ENCODE data around the gene LINC01488. TPM values are rescaled to one million over a fixed set of nuclear protein-coding genes. Genes with fewer than 3 reads are reported as not detected.

The LINC01488 gene
- polyA plus RNA-seq, 1 of the 3 experiments (the other 2 are of a cell fraction), result not detected

DNA sequence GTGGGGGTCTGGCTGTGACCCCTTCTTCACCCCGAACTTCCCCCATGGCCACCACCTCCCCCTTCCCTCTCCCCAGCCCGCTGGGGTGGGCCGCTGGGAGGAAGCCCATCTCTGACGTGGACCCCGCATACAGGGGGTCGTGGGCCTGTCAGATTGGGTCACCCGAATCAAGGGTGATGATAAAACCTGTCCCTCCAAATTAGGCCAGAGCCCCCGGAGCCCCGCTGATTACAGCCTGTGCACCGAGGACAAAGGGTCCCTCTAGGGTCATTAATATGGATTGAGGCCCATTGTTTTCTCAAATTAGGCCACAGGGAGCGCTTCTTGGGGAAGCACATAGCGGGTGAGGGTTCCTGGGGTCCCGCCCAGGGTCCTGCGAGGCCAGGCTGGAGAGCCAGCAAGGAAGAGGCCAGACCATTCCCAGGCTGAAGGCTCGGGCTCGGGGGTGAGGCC is 4.9 kb upstream of the LINC01488 start:
- Histone ChIP-seq H3K36me3 (replicated peaks in 1 of 2; ENCODE audit: control insufficient read depth in 1 of 2, insufficient read depth in 2 of 2, low read length in 1 of 2) (no peaks in the 10 kb centered on the region), H2AFZ (ENCODE audit: low read depth) (no peak overlapping the region), H3K4me2 (no peak overlapping the region), H3K9me3 (no peaks in the 10 kb centered on the region), H3K27ac (ENCODE audit: low read depth in 2 of 2, low read length in 1 of 2) (no peak overlapping the region), H3K79me2 (ENCODE audit: insufficient read depth) (no peaks in the 10 kb centered on the region), H3F3A (replicated peaks; ENCODE audit: insufficient read depth) (no peaks in the 10 kb centered on the region), H3K4me3 (ENCODE audit: low read depth in 2 of 2, low read length in 1 of 2) (no peak overlapping the region), H3K4me1 (ENCODE audit: control insufficient read depth in 1 of 2, insufficient read depth in 2 of 2, low read depth in 1 of 2, low read length in 1 of 2) (peaks cover 0 to 11% of the 10 kb centered on the region in 2 experiments; a peak in 1 of 4 replicates), H4K20me1 (ENCODE audit: insufficient read depth) (no peaks in the 10 kb centered on the region), H3K27me3 (ENCODE audit: insufficient read depth) (no peaks in the 10 kb centered on the region), H3K9me2 (no peaks in the 10 kb centered on the region), H3K9ac (no peak overlapping the region)
- ChIA-PET POLR2A (no interaction called here), CTCF (no interaction called here)
- WGBS (ENCODE audit: low lambda C conversion rate), result 78% methylated on average over 7 of the region's 16 CpGs
- TF ChIP-seq, protein P1, sequence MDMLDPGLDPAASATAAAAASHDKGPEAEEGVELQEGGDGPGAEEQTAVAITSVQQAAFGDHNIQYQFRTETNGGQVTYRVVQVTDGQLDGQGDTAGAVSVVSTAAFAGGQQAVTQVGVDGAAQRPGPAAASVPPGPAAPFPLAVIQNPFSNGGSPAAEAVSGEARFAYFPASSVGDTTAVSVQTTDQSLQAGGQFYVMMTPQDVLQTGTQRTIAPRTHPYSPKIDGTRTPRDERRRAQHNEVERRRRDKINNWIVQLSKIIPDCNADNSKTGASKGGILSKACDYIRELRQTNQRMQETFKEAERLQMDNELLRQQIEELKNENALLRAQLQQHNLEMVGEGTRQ (IDR thresholded peaks at IDR 0.05; ENCODE audit: borderline replicate concordance, low read depth, low read length), result no peak
- no peak for DNase-seq

DNA sequence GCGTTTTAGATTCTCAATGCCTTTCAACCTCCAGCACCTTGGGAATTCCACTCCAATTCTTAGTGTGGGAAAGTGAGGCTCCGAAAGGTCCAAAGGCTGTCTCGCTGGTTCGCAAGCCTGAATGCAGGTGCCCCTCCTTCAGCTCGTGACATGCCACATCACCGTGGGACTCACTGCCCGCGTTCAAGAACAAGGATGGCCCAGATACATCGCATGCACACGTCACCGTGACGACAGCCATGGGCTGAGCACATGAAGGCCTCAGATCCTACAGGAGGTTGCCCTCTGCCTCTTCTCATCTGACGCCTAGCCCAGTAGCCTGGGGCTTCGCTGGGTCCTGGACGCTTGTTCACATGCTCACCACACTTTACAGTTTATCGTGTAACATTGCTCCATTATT is 4.4 kb upstream of the LINC01488 start:
- Histone ChIP-seq H3K9me3 (no peaks in the 10 kb centered on the region), H3K79me2 (ENCODE audit: insufficient read depth) (no peaks in the 10 kb centered on the region), H3K4me1 (ENCODE audit: control insufficient read depth in 1 of 2, insufficient read depth in 2 of 2, low read depth in 1 of 2, low read length in 1 of 2) (peaks cover 0 to 11% of the 10 kb centered on the region in 2 experiments; a peak in 1 of 4 replicates), H3K36me3 (replicated peaks in 1 of 2; ENCODE audit: control insufficient read depth in 1 of 2, insufficient read depth in 2 of 2, low read length in 1 of 2) (no peaks in the 10 kb centered on the region), H3K4me3 (ENCODE audit: low read depth in 2 of 2, low read length in 1 of 2) (no peak overlapping the region), H3K4me2 (no peak overlapping the region), H3K9me2 (no peaks in the 10 kb centered on the region), H3K9ac (no peak overlapping the region), H4K20me1 (ENCODE audit: insufficient read depth) (no peaks in the 10 kb centered on the region), H3F3A (replicated peaks; ENCODE audit: insufficient read depth) (no peaks in the 10 kb centered on the region), H2AFZ (ENCODE audit: low read depth) (no peak overlapping the region), H3K27me3 (ENCODE audit: insufficient read depth) (no peaks in the 10 kb centered on the region), H3K27ac (ENCODE audit: low read depth in 2 of 2, low read length in 1 of 2) (no peak overlapping the region)
- POLR2A ChIA-PET, result no interaction called here
- TF ChIP-seq TAF1 (IDR thresholded peaks at IDR 0.05; ENCODE audit: borderline replicate concordance, low read depth, low read length) (no peak), CHD2 (IDR thresholded peaks at IDR 0.05; ENCODE audit: low read length, partially characterized antibody) (no peak), ELF1 (IDR thresholded peaks at IDR 0.05) (no peak), MEF2A (IDR thresholded peaks at IDR 0.05; ENCODE audit: borderline replicate concordance, low read depth) (no peak), POLR2AphosphoS5 (IDR thresholded peaks at IDR 0.05; ENCODE audit: low read depth, low read length) (no peak), JUND (IDR thresholded peaks at IDR 0.05) (no peak), TCF12 (IDR thresholded peaks at IDR 0.05) (no peak), NRF1 (IDR thresholded peaks at IDR 0.05; ENCODE audit: low read depth, low read length) (no peak), MXI1 (IDR thresholded peaks at IDR 0.05; ENCODE audit: low read depth, low read length) (no peak), SIN3A (IDR thresholded peaks at IDR 0.05; ENCODE audit: borderline replicate concordance, low read depth, low read length) (no peak), FOSL2 (IDR thresholded peaks at IDR 0.05; ENCODE audit: borderline replicate concordance, low read depth) (no peak), EZH2phosphoT487 (IDR thresholded peaks at IDR 0.05; ENCODE audit: borderline replicate concordance, low read depth) (no peak)
- TF ChIP-seq, protein P2, sequence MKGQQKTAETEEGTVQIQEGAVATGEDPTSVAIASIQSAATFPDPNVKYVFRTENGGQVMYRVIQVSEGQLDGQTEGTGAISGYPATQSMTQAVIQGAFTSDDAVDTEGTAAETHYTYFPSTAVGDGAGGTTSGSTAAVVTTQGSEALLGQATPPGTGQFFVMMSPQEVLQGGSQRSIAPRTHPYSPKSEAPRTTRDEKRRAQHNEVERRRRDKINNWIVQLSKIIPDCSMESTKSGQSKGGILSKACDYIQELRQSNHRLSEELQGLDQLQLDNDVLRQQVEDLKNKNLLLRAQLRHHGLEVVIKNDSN (IDR thresholded peaks at IDR 0.05; ENCODE audit: borderline replicate concordance, low read depth), result no peak
- TF ChIP-seq, protein P3, sequence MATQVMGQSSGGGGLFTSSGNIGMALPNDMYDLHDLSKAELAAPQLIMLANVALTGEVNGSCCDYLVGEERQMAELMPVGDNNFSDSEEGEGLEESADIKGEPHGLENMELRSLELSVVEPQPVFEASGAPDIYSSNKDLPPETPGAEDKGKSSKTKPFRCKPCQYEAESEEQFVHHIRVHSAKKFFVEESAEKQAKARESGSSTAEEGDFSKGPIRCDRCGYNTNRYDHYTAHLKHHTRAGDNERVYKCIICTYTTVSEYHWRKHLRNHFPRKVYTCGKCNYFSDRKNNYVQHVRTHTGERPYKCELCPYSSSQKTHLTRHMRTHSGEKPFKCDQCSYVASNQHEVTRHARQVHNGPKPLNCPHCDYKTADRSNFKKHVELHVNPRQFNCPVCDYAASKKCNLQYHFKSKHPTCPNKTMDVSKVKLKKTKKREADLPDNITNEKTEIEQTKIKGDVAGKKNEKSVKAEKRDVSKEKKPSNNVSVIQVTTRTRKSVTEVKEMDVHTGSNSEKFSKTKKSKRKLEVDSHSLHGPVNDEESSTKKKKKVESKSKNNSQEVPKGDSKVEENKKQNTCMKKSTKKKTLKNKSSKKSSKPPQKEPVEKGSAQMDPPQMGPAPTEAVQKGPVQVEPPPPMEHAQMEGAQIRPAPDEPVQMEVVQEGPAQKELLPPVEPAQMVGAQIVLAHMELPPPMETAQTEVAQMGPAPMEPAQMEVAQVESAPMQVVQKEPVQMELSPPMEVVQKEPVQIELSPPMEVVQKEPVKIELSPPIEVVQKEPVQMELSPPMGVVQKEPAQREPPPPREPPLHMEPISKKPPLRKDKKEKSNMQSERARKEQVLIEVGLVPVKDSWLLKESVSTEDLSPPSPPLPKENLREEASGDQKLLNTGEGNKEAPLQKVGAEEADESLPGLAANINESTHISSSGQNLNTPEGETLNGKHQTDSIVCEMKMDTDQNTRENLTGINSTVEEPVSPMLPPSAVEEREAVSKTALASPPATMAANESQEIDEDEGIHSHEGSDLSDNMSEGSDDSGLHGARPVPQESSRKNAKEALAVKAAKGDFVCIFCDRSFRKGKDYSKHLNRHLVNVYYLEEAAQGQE (IDR thresholded peaks at IDR 0.05; ENCODE audit: low read depth, low read length), result no peak
- CTCF ChIA-PET, result no interaction called here
- DNase-seq, result no peak
- 93% methylated on average over 11 of the region's 16 CpGs for WGBS (ENCODE audit: low lambda C conversion rate)
